ENCODE results near the gene FDX2.

- no peak for TF ChIP-seq BHLHE40 (IDR thresholded peaks at IDR 0.05; ENCODE audit: low read depth, low read length)
- TF ChIP-seq POLR2A (IDR thresholded peaks at IDR 0.05; ENCODE audit: low read depth, low read length), result no peak
- no peak for TF ChIP-seq RFX5 (IDR thresholded peaks at IDR 0.05; ENCODE audit: low read depth, low read length)
- TF ChIP-seq, protein P1, sequence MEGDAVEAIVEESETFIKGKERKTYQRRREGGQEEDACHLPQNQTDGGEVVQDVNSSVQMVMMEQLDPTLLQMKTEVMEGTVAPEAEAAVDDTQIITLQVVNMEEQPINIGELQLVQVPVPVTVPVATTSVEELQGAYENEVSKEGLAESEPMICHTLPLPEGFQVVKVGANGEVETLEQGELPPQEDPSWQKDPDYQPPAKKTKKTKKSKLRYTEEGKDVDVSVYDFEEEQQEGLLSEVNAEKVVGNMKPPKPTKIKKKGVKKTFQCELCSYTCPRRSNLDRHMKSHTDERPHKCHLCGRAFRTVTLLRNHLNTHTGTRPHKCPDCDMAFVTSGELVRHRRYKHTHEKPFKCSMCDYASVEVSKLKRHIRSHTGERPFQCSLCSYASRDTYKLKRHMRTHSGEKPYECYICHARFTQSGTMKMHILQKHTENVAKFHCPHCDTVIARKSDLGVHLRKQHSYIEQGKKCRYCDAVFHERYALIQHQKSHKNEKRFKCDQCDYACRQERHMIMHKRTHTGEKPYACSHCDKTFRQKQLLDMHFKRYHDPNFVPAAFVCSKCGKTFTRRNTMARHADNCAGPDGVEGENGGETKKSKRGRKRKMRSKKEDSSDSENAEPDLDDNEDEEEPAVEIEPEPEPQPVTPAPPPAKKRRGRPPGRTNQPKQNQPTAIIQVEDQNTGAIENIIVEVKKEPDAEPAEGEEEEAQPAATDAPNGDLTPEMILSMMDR (conservative IDR thresholded peaks at IDR 0.05; ENCODE audit: low read depth, low read length), result no peak
- TF ChIP-seq CEBPB (IDR thresholded peaks at IDR 0.05; ENCODE audit: low read depth, low read length), result no peak
- TF ChIP-seq RAD21 (IDR thresholded peaks at IDR 0.05; ENCODE audit: low read length), result no peak
- no peak for TF ChIP-seq MXI1 (IDR thresholded peaks at IDR 0.05; ENCODE audit: borderline replicate concordance, low read depth, low read length)
Observed at GRCh38 chr19:10361569-10362011, 45.8 kb upstream of the FDX2 start.
